Effector CD4-positive, alpha-beta T cell (primary cell): Measurements from ENCODE around the gene NOXA1.

Experiments
- DNase-seq: peaks from one replicate; pipeline ENCODE4 v3.0.0-alpha.2; 2020

The NOXA1 gene

GRCh38 chr9:137427454-137428310 is 4.5 kb downstream of the NOXA1 start:
- no peak for DNase-seq

DNA sequence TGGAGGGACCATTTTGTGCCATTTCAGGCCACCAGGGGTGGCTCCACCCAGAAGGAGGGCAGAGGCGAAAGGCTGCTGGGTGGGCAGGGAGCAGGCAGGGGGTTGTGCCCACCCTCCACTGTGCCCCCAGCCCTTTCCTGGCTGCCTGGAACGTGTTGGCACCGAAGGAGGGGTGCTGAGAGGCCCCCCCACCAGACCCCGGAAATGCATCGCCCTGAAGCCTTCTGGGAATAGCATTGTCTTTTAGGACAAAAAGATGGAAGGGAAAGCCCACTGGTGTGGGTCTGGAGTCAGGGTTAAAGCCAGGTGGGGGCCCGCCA is 5.1 kb downstream of the NOXA1 start:
- DNase-seq: no peak

GRCh38 chr9:137428841-137429545 is 5.8 kb downstream of the NOXA1 start:
- DNase-seq: no peak

- no peak for DNase-seq
Measured at GRCh38 chr9:137429546-137429890, 6.3 kb downstream of the NOXA1 start.

DNA sequence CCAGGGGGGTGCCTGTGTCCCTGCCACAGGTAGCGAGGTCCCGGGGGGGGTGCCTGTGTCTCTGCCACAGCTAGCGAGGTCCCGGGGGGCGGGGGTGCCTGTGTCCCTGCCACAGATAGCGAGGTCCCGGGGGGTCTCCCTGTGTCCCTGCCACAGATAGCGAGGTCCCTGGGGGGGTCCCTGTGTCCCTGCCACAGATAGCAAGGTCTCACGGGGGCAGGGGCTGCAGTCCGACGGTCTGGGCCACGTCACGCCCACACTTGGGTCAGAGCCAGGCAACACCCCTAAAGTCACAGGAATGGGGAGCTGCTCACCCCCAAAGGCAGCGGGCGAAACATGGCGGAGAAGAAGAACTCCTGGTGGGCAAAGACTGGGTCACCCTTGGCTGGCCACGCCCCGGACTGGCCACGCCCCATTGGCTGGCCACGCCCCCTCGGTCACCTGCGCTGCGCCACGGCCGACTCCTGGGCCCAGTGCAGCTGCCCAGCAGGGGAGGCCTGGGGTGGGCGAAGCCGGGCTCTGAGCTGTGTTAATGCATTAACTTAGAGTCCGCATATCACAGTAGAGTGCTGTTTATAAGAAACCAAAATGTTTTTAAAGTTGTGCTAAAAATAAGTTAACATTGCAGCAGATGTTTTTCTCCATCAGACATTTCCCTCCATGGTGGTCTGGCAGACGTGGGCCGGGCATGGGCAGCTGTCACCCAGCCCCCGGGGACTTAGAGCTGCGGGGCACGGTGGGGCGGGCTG is 7.0 kb downstream of the NOXA1 start:
- no peak for DNase-seq

DNA sequence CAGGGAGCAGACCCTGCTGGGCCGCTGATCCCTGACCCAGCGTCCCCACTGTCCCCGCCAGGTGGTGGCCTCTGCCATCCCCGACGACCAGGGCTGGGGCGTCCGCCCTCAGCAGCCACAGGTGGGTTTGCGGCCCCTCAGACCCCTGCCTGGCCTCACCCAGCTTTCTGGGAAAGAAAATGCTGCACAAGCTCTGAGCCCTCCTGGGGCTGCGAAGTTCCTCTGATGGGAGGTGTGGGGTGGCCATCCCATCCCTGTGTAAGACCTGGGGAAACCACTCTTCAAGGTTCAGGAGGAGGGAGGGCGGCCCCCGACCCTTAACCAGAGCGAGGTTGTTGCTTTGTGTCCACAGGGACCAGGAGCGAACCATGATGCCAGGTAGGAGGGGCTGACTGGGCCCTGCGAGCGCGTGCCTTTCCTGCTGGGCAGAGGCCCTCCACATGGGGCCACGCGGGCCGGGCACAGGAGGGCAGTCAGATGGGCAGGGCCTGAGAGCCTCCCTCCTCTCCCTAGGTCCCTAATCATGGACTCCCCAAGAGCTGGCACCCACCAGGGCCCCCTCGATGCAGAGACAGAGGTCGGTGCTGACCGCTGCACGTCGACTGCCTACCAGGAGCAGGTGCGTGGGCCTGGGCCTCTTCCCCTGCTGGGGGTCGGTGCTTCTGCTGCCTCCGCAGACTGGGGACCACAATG is 7.7 kb downstream of the NOXA1 start:
- no peak for DNase-seq

GRCh38 chr9:137431416-137431931 is 8.3 kb downstream of the NOXA1 start:
- DNase-seq: no peak

GRCh38 chr9:137432687-137433348 is 9.6 kb downstream of the NOXA1 start:
- no peak for DNase-seq

GRCh38 chr9:137433349-137433915 is 10.2 kb downstream of the NOXA1 start:
- no peak for DNase-seq

GRCh38 chr9:137433916-137434431 is 10.8 kb downstream of the NOXA1 start:
- DNase-seq: no peak

GRCh38 chr9:137434498-137435380 is 11.5 kb downstream of the NOXA1 start:
- DNase-seq: no peak

DNA sequence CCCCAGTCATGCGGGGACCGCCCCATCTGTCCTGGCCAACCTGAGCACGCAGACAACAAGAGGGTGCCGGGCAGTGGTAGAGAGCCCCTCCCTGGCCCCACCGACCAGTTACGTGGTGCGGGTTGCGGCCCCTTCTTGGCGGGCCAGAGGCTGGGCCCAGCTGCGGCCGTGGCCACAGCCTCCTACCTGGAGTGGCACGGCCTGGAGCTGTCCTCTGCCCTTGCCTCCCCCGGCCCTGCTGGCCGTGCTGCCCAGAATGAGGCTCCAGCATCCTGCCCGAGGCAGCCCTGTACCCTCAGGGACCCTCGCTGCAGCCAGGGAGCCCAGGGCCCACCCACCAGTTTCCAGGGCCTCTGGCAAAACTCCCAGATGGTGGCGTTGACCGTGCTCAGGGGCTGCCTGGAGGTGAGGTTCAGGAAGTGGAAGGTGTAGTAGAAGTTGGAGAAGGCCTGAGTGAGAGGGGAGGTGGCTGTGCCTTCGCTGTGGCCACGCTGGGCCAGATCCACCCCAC is 12.2 kb downstream of the NOXA1 start:
- no peak for DNase-seq

GRCh38 chr9:137435980-137436760 is 13.0 kb downstream of the NOXA1 start:
- no peak for DNase-seq

DNA sequence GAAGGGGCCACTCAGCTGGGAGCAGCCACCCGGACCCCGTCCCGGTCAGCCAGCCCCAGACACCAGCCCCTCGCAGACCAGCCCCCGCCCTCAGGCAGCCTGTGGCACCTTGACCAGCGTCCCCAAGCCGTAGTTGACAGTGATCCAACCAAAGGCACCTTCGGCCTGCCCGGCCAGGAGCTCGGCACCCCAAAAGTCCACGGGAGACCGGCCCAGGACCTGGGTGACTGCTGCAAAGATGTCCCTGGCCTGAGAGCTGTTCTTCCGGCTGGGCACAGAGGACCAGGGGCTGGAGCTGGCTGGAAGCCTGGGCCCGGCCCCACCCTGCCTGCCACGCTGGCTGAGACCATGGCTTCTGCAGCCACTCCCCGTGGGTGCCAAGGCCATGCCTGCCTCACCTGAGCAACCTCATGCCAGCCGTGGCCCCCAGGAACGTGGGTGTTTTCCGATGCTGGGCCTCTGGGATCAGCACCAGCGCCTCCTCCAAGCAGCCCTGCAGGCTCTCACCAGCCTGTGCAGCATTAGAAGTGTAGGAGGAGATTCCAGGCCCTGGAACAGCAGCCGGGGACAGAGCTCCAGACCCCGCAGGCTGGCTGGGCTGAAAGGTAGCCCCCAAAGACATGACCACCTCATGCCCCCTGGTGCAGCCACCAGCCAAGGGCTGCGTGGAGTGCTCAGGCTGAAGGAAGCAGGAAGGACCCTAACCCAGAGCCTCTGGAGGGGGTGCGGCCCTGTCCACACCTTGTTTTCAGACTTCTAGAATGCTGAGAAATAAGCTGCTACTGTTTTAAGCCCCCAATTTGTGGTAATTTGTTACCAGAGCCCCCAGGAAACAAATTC is 13.8 kb downstream of the NOXA1 start:
- DNase-seq: no peak

GRCh38 chr9:137437691-137438590 is 14.7 kb downstream of the NOXA1 start:
- DNase-seq: no peak

DNA sequence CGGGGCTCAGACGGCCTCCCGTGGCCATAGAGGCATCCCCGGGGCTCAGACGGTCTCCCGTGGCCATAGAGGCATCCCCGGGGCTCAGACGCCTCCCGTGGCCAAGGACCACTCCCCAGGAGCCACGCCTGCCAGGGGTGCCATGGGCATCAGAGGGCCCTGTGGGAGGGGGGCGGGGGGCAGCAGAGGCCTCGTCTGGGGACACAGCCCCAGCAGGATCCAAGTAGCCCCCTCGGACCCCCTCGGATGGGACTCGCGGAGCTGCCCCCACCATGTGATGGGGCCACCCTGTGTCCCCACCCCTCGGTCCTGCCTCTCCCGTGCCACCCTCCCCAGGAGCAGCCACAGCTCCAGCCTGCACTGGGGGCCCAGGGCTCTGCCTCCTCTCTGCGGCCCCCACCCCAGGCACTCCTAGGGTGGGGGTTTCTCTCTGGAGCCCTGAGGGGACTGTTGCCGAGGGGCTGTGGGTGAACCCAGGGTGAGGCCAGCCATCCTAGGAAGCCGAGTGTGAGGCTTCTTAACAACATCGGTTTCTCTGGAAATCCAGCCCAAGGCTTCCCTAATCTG is 15.5 kb downstream of the NOXA1 start:
- no peak for DNase-seq

DNA sequence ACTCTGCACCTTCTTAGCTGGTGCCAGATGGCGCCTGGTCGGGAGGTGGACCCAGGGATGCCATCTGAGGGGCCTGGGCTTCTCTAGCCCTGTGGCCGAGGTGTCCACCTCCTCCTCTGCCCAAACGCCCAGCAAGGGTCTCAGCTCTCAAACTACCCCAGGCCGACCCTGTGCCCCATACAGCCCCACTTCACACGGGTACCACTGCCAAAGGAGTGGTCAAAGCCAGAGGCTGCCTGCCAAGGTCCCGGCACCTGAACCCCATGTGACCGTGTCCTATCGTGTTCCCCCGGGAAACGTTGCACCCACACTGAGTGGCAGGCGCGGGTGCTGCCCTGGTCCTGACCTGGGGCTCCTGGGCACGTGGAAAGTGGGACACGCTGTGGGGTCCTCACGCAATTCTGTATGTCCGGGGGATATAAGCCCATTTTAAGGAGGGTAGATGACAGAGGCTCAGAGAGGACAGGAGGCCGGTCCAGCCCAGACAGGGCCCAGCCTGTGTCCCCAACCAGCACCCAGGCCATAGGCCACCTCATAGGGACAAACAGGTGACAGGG is 16.0 kb downstream of the NOXA1 start:
- DNase-seq: no peak
